Posterior cingulate gyrus (tissue), 11 donors: ENCODE data around the gene PEX26.
"Not testable (repeated sequence)": the region's sequence is repeated elsewhere in the genome, so short reads cannot be mapped to it uniquely, and the experiment has no call there.

ENCODE experiments used
- DNase-seq, 10 donors: peaks; one replicate each; pipeline versions ENCODE4 v3.0.0 to v3.0.0-alpha.2; 2020 to 2021; ENCODE audit warnings: mixed read lengths in 3 of 10
- intact Hi-C: fragments of 100-400 bp; cut with DNase I; formaldehyde crosslinking; loops from one replicate; pipeline ENCODE4 v1.15.1; 2023

PEX26 gene

DNA sequence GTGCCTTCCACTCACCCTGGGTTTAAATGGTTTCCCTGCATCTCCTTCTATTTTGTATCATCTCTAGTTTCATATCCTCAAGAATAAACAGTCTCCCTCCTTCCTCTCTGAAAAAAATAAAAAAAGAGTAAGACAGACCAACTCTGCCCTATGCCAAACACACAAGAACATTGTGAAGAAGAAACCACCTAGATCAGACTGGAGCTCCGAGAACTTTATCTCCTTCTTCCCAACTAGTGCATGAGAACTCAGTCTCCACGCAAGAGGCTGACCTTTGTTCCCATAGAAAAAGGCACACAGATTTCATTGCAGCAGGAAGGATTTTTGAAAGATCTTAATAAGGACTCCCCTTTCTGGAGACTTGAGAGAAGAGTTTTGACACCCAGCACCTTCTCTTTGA lies 8.7 kb upstream of the PEX26 start:
- intact Hi-C loops: no loop called here

DNA sequence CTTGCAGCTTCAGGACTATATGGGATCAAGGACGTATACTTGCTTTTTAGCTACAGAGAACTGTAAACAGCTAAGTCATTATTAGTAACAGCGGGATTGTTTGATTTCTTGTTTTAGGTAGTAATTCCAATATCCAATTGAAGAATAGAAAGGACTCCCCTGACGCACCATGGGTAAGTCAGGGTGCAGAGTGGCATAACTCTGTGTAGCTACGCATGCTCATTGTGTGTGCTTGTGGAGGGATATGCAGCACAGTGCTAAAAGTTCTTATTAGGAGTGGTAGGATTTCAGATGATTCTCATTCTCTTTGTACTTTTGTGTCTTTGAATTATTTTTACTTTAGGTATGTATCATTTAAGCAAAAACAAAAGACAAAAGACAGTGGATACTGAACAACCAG lies 7.7 kb upstream of the PEX26 start:
- no peak for DNase-seq
- intact Hi-C loops: loop anchor here (10.0 kb wide), 1 partner anchor 325 kb away; no protein-coding TSS in a partner anchor

More for the DNA sequence above, 8.7 kb upstream of the PEX26 start:
- DNase-seq: no peak

DNA sequence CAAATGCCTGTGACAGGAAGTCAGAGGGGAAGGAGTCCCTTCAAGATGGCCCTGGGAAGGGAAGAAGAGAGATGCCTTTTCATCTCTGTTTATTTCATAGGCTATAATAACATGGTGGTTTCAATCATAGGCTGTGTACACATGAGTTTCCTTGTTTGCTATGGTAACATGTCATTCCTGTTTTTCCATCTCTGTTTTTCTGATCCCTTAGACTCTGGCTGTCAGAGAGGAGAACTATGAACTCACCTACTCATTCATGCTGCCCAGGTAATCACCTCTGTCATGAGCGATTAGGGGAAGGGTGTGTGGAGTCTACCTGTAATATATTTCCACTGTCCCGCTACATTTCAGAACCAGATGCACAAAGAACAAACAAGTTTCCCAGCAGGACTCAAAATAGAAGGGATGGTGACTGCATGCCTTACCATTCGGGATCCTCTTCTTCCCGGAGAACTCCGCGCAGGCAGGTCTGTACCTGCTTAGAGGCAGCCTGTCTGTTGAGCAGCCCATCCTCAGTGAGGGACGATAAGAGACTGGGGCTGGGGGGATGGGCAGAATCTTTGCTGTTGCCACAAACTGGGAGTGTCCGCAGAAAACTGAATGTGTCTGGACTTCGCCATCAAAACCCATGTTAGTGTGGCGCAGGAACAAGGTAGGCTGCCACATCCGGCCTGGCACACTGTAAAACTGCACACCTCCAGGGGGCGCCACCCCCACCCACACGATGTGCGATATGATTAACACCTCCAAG lies 7.1 kb upstream of the PEX26 start:
- intact Hi-C loops: loop anchor here (10.0 kb wide), 1 partner anchor 326 kb away; no protein-coding TSS in a partner anchor

DNA sequence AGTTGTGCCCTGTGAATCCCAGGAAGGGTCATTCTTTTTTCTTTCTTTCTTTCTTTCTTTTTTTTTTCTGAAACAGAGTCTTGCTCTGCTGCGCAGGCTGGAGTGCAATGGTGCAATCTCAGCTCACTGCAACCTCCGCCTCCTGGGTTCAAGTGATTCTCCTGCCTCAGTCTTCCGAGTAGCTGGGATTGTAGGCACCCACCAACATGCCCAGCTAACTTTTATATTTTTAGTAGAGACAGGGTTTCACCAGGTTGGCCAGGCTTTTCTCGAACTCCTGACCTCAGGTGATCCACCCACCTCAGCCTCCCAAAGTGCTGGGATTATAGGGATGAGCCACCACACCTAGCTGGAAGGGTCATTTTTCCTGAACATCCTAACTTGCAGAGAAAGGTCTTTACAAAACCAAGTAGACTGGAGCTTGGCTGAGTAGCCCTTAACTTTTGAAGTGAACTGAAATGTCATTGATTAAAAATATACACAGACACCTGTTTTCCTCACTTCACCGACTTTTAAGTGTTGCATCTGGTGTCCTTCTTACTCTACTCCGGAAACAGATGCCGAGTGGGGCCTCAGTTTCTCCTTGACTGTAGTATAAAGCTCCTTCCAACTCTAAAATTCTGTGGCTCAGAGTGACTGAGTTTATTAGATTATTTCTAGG lies 6.4 kb upstream of the PEX26 start:
- intact Hi-C loops: loop anchor here (10.0 kb wide), 1 partner anchor 327 kb away; no protein-coding TSS in a partner anchor
- not testable (repeated sequence) for DNase-seq

More for the DNA sequence above, 7.1 kb upstream of the PEX26 start:
- no peak for DNase-seq

DNA sequence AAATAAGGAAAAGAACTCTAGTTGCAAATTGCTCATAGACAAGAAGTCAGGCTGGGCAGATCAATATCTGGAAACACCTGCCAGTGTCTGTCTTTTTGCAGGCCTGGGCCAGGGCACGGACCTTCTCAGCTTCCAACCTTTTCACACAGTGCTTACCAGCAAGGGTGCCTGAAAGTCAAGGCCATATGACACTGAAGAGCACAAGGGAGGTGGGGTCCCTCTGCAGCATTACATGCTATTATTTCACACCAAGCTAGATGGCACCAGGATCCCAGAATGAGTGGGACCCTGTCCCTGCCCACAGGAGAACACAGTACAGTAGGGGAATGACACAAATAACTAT lies 5.9 kb upstream of the PEX26 start:
- no peak for DNase-seq
- intact Hi-C loops: loop anchor here (10.0 kb wide), 1 partner anchor 327 kb away; no protein-coding TSS in a partner anchor

DNA sequence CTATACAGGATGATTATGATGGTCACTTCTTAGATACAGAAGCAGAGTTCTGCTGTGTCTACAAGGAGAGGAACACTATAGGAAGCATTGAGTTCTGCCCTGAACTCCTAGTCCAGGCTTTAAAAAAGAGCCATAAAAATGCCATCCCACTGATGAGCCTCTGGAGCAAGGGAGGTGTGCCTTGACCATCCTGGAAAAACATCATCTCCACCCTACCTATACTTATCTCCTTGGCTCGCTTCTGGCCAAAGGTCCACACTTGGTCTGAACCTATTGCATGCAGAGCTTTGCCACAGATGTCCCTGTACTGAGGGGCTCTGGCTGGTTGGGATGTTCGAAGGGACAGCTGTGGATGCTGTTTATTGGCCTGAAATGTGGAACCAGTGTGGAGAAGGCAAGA lies 4.3 kb upstream of the PEX26 start:
- DNase-seq: no peak
- intact Hi-C loops: loop anchor here (10.0 kb wide), 1 partner anchor 329 kb away; no protein-coding TSS in a partner anchor

DNA sequence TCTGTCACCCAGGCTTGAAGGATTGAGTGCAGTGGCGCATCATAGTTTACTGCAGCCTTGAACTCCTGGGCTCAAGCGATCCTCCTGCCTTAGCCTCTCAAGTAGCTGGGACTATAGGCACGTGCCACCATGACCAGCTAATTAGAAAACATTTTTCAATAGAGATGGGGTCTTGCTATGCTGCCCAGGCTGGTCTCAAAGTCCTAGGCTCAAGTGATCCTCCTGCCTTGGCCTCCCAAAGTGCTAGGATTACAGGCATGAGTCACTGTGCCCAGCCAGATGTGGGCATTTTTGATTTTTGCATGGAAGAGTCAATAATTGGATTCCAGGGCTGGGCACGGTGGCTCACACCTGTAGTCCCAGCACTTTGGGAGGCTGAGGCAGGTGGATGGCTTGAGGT lies 3.9 kb upstream of the PEX26 start:
- intact Hi-C loops: loop anchor here (10.0 kb wide), 1 partner anchor 329 kb away; no protein-coding TSS in a partner anchor
- DNase-seq: not testable (repeated sequence)

DNA sequence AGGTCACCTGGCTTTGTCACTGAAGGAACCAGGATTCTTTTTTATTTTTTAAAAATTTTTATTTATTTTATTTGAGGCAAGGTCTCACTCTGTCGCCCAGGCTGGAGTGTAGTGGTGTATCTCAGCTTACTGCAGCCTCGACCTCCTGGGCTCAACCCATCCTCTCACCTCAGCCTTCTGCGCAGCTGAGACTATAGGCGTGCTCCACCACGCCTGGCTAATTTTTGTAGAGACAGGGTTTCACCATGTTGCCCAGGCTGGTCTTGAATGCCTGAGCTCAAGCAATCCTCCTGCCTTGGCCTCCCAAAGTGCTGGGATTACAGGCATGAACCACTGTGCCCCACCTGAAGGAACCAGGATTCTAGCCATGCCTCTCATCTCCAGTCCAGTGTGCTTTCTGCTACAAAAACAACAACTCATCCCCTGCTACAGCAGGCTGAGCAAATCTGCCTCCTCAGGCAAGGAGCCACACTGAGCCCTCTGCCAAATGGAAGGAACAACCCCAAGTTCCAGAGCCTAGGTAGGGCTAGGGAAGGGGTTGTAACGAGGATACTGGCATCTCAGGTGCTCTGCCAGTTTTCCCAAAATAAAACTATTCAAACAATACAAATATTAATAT lies 2.6 kb upstream of the PEX26 start:
- intact Hi-C loops: loop anchor here (5.0 to 10.0 kb wide), 2 partner anchors 178 to 330 kb away; no protein-coding TSS in a partner anchor

DNA sequence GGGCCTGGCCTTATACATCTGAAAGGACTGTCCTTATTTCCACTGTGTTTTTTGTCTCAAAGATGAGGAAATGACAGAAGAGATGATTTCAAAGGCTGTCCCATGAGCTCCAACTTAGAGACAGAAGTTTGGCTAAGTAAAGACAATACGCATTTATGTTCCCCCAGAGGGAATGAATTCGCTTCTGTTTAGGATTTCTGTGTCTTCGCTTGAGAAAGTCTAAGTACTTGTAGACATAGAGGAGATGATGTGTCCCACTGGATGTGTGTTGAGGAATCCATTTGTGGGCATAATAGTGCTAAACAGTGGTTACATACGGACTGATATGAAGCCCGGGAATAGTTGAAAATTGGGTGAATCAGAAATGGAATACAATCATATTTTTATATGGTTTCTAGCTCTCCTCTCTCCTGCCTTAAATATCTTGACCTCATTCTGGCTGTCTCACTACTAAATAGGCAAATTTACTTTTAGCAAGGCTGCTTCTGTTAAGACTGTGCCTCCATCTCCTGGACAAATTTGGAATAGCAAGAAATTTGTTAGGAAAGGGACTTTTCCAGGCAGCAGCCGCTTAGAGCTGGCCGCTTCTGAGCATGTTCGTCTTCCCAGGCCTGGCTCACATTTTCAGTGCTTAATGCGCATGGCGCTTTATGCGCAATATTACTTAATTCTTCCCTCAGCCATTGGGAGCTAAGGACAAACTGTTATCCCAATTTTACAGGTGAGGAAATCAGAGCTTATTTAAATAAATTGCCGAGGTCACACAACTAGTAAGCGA lies 1.9 kb upstream of the PEX26 start:
- DNase-seq: peak in 9 of 10 donors; percentile 39 to 95 (median 62)
- intact Hi-C loops: loop anchor here (1.0 to 10.0 kb wide), 6 partner anchors 51 to 331 kb away; partner anchors contain the start of gene MICAL3

More for the DNA sequence above, 2.6 kb upstream of the PEX26 start:
- DNase-seq: no peak

DNA sequence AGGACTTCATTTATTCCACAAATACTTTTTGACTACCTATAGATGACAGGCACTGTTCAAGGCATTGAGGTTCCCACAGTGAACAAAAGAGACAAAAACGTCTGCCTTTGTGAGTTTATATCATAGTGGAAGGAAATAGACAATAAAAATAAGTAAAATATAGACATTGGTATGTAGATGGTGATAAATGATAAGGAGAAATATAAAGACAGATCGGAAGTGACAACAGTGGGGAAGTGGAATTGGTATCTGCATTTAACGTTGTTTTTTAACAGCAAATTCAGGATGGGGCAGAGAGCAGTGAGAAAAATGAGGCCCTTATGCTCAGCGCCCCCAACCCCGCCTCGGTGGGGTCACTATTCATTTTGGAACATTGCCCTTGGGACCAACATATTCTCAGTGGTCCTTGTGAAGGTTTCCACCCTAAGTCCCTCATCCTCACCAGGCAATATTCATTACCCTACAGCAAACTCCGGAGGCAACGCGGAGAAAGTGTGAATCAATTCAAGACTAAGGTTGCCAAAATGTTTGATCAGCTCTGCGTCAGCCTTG lies 627 bp upstream of the PEX26 start:
- no peak for DNase-seq
- intact Hi-C loops: loop anchor here (2.0 to 10.0 kb wide), 5 partner anchors 52 to 332 kb away; partner anchors contain the start of gene MICAL3

DNA sequence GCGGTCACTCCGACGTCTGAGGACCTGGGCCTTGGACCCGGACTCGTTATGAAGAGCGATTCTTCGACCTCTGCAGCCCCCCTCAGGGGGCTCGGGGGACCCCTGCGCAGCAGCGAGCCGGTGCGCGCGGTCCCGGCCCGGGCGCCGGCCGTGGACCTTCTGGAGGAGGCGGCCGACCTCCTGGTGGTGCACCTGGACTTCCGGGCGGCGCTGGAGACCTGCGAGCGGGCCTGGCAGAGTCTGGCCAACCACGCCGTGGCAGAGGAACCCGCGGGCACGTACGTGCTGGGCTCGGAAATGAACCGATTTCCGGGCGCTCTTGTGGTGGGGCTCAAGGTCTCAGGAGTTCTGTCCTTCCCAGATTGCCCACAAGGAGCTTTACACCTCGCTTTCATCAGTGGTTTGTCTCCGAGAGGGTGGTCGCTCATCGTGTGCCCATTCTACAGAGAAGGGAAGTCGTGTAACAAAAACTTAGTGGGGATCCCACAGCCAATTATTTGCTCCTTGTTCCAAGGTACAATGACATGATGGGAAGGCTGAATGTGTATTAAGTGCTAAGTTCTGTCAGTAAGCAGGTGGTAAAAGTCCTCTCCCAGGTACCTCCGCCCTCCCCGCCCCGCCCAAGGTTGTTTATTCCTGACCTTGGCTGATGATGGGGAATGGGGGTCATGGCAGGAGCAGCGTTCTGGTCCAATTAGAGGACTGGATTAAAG lies 695 bp downstream of the PEX26 start:
- intact Hi-C loops: loop anchor here (5.0 to 10.0 kb wide), 2 partner anchors 181 to 334 kb away; no protein-coding TSS in a partner anchor
- peak in 1 of 10 donors; percentile 88 for DNase-seq

DNA sequence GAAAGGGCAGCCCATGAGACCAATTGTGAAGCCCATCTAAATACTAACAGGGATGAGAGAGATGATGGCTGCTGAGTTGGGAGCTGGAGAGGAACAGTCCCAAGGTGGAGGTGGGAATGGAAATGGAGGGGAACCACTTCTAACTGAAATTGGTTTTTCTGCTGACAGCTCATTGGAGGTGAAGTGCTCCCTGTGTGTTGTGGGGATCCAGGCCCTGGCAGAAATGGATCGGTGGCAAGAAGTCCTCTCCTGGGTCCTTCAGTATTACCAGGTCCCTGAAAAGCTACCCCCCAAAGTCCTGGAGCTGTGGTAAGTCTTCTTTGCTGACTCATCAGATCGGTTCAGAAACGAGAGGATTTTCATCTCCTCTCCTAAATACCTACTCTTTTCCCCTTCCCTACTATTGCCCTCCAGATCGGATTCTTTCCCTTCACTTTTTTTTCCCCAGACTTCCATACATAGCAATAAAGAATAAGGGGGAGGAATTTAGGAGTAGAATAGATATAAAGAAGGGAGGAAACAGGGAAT lies 2.0 kb downstream of the PEX26 start:
- intact Hi-C loops: loop anchor here (5.0 to 10.0 kb wide), 2 partner anchors 182 to 335 kb away; no protein-coding TSS in a partner anchor
- DNase-seq: no peak

DNA sequence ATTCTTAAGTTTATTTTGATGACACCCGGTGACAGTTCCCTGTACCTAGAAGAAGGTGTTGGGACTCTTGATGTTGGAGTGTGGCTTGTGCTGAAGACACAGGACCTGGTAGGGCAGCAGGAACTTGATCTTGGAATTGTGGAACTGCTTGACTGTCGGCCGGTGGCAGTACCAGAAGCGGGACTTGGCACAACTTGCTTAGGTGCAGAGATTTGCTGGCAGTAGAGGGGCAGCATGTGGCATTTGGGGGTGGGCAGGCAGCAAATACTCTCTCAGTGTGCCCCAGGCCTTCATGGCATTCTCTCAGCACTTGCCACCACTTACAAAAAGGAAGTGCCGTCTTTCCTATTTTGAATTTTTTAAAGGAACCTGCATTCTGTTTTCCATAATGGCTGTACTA lies 3.6 kb downstream of the PEX26 start:
- DNase-seq: no peak
- intact Hi-C loops: no loop called here

DNA sequence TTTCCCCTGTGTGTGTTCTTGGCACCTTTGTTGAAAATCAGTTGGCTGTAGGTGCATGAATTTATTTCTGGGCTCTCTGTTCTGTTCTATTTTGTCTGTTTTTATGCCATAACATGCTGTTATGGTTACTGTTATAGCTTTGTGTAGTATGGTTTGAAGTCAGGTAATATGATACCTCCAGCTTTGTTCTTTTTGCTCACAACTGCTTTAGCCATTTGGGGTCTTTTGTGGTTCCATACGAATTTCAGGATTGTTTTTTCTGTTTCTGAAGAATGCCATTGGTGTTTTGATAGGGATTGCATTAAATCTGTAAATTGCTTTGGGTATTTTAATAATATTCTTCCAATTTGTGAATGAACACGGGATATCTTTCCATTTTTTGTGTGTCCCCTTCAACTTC lies 4.7 kb downstream of the PEX26 start:
- intact Hi-C loops: no loop called here
- no peak for DNase-seq

DNA sequence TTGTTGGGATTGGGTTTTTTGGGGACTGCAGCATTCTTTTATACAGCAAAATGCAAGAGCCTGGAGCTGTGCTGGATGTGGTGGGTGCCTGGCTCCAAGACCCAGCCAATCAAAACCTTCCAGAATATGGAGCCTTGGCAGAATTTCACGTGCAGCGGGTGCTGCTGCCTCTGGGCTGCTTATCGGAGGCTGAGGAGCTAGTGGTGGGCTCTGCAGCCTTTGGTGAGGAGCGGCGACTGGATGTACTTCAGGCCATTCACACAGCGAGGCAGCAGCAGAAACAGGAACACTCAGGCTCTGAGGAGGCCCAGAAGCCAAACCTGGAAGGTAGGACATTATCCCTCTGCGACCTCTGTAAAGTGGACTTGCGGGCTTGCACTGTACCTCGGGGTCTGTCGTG lies 5.6 kb downstream of the PEX26 start:
- intact Hi-C loops: no loop called here
- DNase-seq: no peak

DNA sequence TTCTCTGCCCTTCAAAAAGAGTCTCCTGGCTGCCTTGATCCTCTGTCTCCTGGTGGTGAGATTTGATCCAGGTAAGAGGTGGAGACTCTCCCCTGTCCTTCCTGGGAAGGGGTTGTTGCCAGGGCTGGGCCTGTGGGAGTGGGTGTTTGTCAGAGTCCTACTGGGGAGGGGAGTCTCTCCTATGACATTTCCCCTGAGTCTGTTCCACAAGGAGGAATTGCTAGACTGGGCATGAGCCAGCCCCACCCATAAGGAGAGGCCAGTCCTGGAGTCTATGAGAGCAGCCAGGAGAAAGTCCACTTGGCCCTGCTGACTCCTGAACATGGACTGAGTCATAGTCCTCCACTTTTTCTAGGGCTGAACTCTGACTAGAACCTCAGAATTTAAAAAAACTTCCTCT lies 7.4 kb downstream of the PEX26 start:
- intact Hi-C loops: no loop called here
- no peak for DNase-seq

DNA sequence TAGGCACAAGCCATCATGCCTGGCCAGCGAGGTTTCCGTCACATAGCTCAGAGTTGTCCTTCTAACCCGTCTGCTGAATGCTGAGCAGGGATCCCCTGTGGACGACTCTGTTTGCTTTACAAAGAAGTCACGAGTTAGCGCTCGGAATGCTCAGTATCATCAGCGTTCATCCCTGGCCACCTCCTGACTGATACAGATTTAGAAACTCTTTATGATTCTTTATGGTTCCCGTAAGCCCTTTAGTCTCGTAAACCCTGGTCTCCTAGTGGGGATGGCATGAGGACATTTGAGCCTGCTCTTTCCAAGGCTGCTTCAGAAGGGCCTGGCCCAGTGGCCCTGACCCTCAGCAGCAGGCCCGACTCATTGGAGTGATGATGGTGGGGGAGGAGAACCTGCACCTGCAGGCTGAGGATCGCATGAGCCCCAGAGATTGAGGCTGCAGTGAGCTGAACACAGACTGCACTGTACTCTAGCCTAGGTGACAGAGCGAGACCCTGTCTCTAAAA lies 9.6 kb downstream of the PEX26 start:
- DNase-seq: no peak
- intact Hi-C loops: no loop called here

DNA sequence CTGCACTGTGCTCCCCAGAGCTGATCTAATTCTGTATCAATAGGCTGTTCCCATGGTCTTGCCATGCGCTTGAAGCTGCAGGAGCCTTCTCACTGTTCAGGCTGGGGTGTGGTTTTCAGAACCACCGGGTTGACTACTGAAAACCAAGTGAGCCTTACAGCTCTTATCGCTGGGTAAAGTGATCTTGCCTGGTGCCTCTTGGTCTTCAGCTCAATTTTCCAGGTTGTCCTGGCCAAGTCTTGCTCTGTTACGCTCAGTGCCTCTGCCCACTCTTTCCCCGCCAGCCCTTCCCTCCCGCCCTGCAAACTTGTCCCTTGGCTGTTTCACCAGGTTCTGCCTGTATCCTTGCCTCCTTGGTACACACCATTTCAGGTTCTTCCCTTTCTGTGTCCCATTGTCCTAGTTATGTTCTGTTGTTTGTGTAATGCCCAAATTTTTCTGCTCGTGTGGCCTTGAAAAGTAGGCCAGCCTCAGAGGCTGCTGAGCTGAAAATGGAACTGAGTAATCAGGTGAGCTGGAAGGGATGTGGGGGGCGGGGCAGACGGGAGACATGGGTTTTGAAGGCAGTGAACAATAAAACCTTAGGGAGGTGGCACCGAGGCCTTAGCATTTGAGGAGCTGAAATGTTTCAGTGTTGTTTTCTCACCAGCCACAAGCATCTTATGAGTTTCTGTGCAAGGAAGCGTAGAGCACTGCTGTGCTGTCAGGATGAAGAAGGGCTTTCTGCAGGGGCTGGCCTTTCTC lies 11.2 kb downstream of the PEX26 start:
- intact Hi-C loops: no loop called here
- DNase-seq: peak in 2 of 10 donors; percentile 17 to 79
